Bronchial epithelial cell (primary cell): ENCODE data around the gene ARID5B. TPM values are rescaled to one million over a fixed set of nuclear protein-coding genes. Genes with fewer than 3 reads are reported as not detected.

Source experiments
- DNase-seq: peaks from one replicate; pipeline ENCODE4 v3.0.0-alpha.2; 2010; ENCODE audit warnings: low read depth
- FAIRE-seq: peaks from 2 replicates; lab custom pipeline; 2011; peaks lifted over from hg19 to GRCh38; lab: Jason Lieb, UNC
- H3K27me3 ChIP-seq: 2 replicates; pipeline ENCODE4 v1.5.1; 2011; ENCODE audit warnings: low read length; ENCODE audit not compliant: control insufficient read depth, insufficient read depth
- H3K36me3 ChIP-seq: 2 replicates; pipeline ENCODE4 v1.5.1; 2011; ENCODE audit warnings: low read length; ENCODE audit not compliant: control insufficient read depth, insufficient read depth
- H3K4me3 ChIP-seq: 2 replicates; pipeline ENCODE4 v1.5.1; 2011; ENCODE audit warnings: mild to moderate bottlenecking, low read depth, low read length, control low read depth
- total RNA-seq: library from RNA; depleted of rRNA; stranded (reverse); fragments of >200 nt; gene quantifications from 2 replicates; pipeline ENCODE4 v1.2.1, GENCODE V29; 2014
- TF ChIP-seq, protein P1 (sequence below): IDR thresholded peaks from 2 replicates; pipeline ENCODE4 v1.5.1; 2011; ENCODE audit warnings: mild to moderate bottlenecking, moderate library complexity, low read length, control low read depth, inconsistent platforms; ENCODE audit not compliant: insufficient read depth, severe bottlenecking

ARID5B gene
- total RNA-seq, 1 donor from 2014 or later: 7.1 TPM

- no peaks in the 10 kb centered on the region for H3K27me3 ChIP-seq
- TF ChIP-seq, protein P1, sequence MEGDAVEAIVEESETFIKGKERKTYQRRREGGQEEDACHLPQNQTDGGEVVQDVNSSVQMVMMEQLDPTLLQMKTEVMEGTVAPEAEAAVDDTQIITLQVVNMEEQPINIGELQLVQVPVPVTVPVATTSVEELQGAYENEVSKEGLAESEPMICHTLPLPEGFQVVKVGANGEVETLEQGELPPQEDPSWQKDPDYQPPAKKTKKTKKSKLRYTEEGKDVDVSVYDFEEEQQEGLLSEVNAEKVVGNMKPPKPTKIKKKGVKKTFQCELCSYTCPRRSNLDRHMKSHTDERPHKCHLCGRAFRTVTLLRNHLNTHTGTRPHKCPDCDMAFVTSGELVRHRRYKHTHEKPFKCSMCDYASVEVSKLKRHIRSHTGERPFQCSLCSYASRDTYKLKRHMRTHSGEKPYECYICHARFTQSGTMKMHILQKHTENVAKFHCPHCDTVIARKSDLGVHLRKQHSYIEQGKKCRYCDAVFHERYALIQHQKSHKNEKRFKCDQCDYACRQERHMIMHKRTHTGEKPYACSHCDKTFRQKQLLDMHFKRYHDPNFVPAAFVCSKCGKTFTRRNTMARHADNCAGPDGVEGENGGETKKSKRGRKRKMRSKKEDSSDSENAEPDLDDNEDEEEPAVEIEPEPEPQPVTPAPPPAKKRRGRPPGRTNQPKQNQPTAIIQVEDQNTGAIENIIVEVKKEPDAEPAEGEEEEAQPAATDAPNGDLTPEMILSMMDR: no peak
- no peak for DNase-seq
- no peak overlapping the region for H3K4me3 ChIP-seq
- H3K36me3 ChIP-seq: peaks cover 1% of the 10 kb centered on the region
- FAIRE-seq: no peak
Measured at GRCh38 chr10:61918989-61919388, 17.5 kb downstream of the ARID5B start.

GRCh38 chr10:61919646-61920215 is 18.2 kb downstream of the ARID5B start:
- DNase-seq: no peak
- Histone ChIP-seq H3K36me3 (peaks cover 1% of the 10 kb centered on the region), H3K27me3 (no peaks in the 10 kb centered on the region), H3K4me3 (no peak overlapping the region)
- FAIRE-seq: no peak
- TF ChIP-seq, protein P1: no peak

DNA sequence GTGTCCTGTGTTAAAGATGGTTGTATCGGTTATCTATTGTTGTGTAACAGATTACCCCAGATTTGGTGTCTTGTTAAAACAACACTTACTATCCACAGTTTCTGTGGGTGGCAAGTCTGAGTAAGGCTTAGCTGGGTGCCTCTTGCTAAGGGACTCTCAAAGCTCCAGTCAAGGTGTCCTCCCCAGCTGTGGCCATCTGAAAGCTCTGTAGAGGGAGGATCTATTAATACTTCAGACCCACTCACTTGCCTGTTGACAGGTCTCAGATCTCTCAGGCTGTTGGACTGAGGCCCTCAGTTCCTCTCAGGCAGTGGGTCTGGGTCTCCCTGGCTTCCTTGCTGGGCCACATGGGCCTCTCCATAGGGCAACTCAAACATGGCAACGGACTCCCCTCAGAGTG is 19.6 kb downstream of the ARID5B start:
- FAIRE-seq (peak; percentile 55), DNase-seq (no peak)
- TF ChIP-seq, protein P1: no peak
- Histone ChIP-seq H3K36me3 (no peaks in the 10 kb centered on the region), H3K4me3 (no peak overlapping the region), H3K27me3 (no peaks in the 10 kb centered on the region)

GRCh38 chr10:61923210-61923949 is 21.9 kb downstream of the ARID5B start:
- peak; percentile 57 for DNase-seq
- Histone ChIP-seq H3K4me3 (no peak overlapping the region), H3K27me3 (no peaks in the 10 kb centered on the region), H3K36me3 (no peaks in the 10 kb centered on the region)
- no peak for FAIRE-seq
- TF ChIP-seq, protein P1: no peak

DNA sequence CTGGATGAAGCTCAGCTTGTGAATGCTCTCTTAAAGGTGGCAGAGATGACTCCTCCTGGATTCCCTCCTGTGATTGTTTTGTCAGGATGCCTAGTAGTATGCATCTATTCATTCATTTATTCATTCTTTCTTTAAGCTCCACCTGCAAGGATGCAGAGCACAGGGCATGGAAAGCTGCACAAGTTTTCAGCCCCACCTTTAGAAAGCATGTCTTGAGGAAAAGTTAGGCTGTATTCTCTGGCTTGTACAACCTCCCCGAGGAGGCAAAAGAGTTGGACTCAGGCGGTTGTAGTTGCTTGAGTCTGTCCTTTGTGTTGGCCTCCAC is 22.4 kb downstream of the ARID5B start:
- TF ChIP-seq, protein P1: no peak
- FAIRE-seq (no peak), DNase-seq (no peak)
- Histone ChIP-seq H3K4me3 (no peak overlapping the region), H3K36me3 (no peaks in the 10 kb centered on the region), H3K27me3 (no peaks in the 10 kb centered on the region)
